ENCODE data around the gene SPINK5.

The SPINK5 gene

GRCh38 chr5:148120317-148120716 is 56.5 kb downstream of the SPINK5 start:
- TF ChIP-seq CTCF (IDR thresholded peaks at IDR 0.05; ENCODE audit: low read depth, low read length, poor library complexity, severe bottlenecking), result no peak
- TF ChIP-seq EZH2phosphoT487 (IDR thresholded peaks at IDR 0.05; ENCODE audit: borderline replicate concordance, low read length), result no peak
- Histone ChIP-seq H3K9me2 (replicated peaks; ENCODE audit: control insufficient read depth, low read length) (no peaks in the 10 kb centered on the region), H3K9me3 (ENCODE audit: control insufficient read depth, insufficient read depth, low read length) (no peaks in the 10 kb centered on the region), H3K4me3 (ENCODE audit: low read length) (no peak overlapping the region), H3F3A (ENCODE audit: control insufficient read depth, insufficient read depth) (no peaks in the 10 kb centered on the region), H4K20me1 (ENCODE audit: control insufficient read depth, insufficient read depth, low read depth, low read length) (no peaks in the 10 kb centered on the region), H3K79me2 (ENCODE audit: control insufficient read depth, low read length) (no peaks in the 10 kb centered on the region), H3K27ac (ENCODE audit: low read depth, low read length) (no peak overlapping the region), H3K36me3 (ENCODE audit: control insufficient read depth, low read length) (no peaks in the 10 kb centered on the region), H3K4me1 (ENCODE audit: control insufficient read depth, low read length) (no peaks in the 10 kb centered on the region), H3K27me3 (ENCODE audit: control insufficient read depth, low read length) (peaks cover under 1% of the 10 kb centered on the region; the same call in 1 of the 2 replicates), H3K4me2 (ENCODE audit: low read length) (no peak overlapping the region)

GRCh38 chr5:148125641-148126040 is 61.9 kb downstream of the SPINK5 start:
- Histone ChIP-seq H3K79me2 (ENCODE audit: control insufficient read depth, low read length) (no peaks in the 10 kb centered on the region), H3K4me2 (ENCODE audit: low read length) (no peak overlapping the region)
- TF ChIP-seq EZH2phosphoT487 (IDR thresholded peaks at IDR 0.05; ENCODE audit: borderline replicate concordance, low read length) (no peak), CTCF (IDR thresholded peaks at IDR 0.05; ENCODE audit: low read depth, low read length, poor library complexity, severe bottlenecking) (peak; percentile 25)

GRCh38 chr5:148135091-148136048 is 71.6 kb downstream of the SPINK5 start:
- no peaks in the 10 kb centered on the region for H3F3A ChIP-seq (ENCODE audit: control insufficient read depth, insufficient read depth)
- H3K4me2 ChIP-seq (ENCODE audit: low read length), result no peak overlapping the region
- H3K27me3 ChIP-seq (ENCODE audit: control insufficient read depth, low read length), result peaks cover 13% of the 10 kb centered on the region; the same call in 1 of the 2 replicates
- no peaks in the 10 kb centered on the region for H4K20me1 ChIP-seq (ENCODE audit: control insufficient read depth, insufficient read depth, low read depth, low read length)
- H3K4me3 ChIP-seq (ENCODE audit: low read length), result no peak overlapping the region
- H3K9me3 ChIP-seq (ENCODE audit: control insufficient read depth, insufficient read depth, low read length), result no peaks in the 10 kb centered on the region
- no peaks in the 10 kb centered on the region for H3K9me2 ChIP-seq (replicated peaks; ENCODE audit: control insufficient read depth, low read length)
- H3K36me3 ChIP-seq (ENCODE audit: control insufficient read depth, low read length), result no peaks in the 10 kb centered on the region
- no peak overlapping the region for H3K27ac ChIP-seq (ENCODE audit: low read depth, low read length)
- no peak for TF ChIP-seq CTCF (IDR thresholded peaks at IDR 0.05; ENCODE audit: low read depth, low read length, poor library complexity, severe bottlenecking)
- TF ChIP-seq EZH2phosphoT487 (IDR thresholded peaks at IDR 0.05; ENCODE audit: borderline replicate concordance, low read length), result no peak
- no peaks in the 10 kb centered on the region for H3K79me2 ChIP-seq (ENCODE audit: control insufficient read depth, low read length)
- no peaks in the 10 kb centered on the region for H3K4me1 ChIP-seq (ENCODE audit: control insufficient read depth, low read length)

More at GRCh38 chr5:148125641-148126040, 61.9 kb downstream of the SPINK5 start:
- Histone ChIP-seq H3K4me3 (ENCODE audit: low read length) (no peak overlapping the region), H3K27me3 (ENCODE audit: control insufficient read depth, low read length) (no peaks in the 10 kb centered on the region; the same call in 1 of the 2 replicates), H3K4me1 (ENCODE audit: control insufficient read depth, low read length) (peaks cover 4% of the 10 kb centered on the region), H3K9me2 (replicated peaks; ENCODE audit: control insufficient read depth, low read length) (no peaks in the 10 kb centered on the region), H3K27ac (ENCODE audit: low read depth, low read length) (no peak overlapping the region), H3K9me3 (ENCODE audit: control insufficient read depth, insufficient read depth, low read length) (no peaks in the 10 kb centered on the region), H3F3A (ENCODE audit: control insufficient read depth, insufficient read depth) (no peaks in the 10 kb centered on the region), H3K36me3 (ENCODE audit: control insufficient read depth, low read length) (no peaks in the 10 kb centered on the region), H4K20me1 (ENCODE audit: control insufficient read depth, insufficient read depth, low read depth, low read length) (no peaks in the 10 kb centered on the region)
